ENCODE results near the gene KCNIP4.

- TF ChIP-seq CTCF (IDR thresholded peaks at IDR 0.05) (no peak), POLR2A (IDR thresholded peaks at IDR 0.05) (no peak)
Observed at GRCh38 chr4:21953653-21954052, 5.1 kb upstream of the KCNIP4 start.

Data from heart left ventricle (tissue), 13 donors.